ENCODE results near the gene RPS23. TPM values are rescaled to one million over a fixed set of nuclear protein-coding genes. Genes with fewer than 3 reads are reported as not detected.

RPS23 gene
- total RNA-seq, 1 experiment from 2014 or later, result 2,206 TPM

- TF ChIP-seq, protein P1, sequence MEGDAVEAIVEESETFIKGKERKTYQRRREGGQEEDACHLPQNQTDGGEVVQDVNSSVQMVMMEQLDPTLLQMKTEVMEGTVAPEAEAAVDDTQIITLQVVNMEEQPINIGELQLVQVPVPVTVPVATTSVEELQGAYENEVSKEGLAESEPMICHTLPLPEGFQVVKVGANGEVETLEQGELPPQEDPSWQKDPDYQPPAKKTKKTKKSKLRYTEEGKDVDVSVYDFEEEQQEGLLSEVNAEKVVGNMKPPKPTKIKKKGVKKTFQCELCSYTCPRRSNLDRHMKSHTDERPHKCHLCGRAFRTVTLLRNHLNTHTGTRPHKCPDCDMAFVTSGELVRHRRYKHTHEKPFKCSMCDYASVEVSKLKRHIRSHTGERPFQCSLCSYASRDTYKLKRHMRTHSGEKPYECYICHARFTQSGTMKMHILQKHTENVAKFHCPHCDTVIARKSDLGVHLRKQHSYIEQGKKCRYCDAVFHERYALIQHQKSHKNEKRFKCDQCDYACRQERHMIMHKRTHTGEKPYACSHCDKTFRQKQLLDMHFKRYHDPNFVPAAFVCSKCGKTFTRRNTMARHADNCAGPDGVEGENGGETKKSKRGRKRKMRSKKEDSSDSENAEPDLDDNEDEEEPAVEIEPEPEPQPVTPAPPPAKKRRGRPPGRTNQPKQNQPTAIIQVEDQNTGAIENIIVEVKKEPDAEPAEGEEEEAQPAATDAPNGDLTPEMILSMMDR (IDR thresholded peaks at IDR 0.05 in 2 of 3, conservative IDR thresholded peaks at IDR 0.05 in 1 of 3; ENCODE audit: borderline replicate concordance in 1 of 3, insufficient read depth in 1 of 3, low read depth in 2 of 3, low read length in 2 of 3), result peak; percentile 65 to 97 (median 87); a peak in 5 of 6 replicates
- TF ChIP-seq REST (IDR thresholded peaks at IDR 0.05; ENCODE audit: low read depth) (no peak), POLR2AphosphoS5 (IDR thresholded peaks at IDR 0.05; ENCODE audit: low read depth, low read length) (no peak), RAD21 (IDR thresholded peaks at IDR 0.05; ENCODE audit: low read depth) (peak; percentile 90)
- TF ChIP-seq, protein P2, sequence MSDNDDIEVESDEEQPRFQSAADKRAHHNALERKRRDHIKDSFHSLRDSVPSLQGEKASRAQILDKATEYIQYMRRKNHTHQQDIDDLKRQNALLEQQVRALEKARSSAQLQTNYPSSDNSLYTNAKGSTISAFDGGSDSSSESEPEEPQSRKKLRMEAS (IDR thresholded peaks at IDR 0.05), result no peak
- TF ChIP-seq, protein P3, sequence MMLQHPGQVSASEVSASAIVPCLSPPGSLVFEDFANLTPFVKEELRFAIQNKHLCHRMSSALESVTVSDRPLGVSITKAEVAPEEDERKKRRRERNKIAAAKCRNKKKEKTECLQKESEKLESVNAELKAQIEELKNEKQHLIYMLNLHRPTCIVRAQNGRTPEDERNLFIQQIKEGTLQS (IDR thresholded peaks at IDR 0.05), result no peak
- Histone ChIP-seq H3K4me3 (replicated peaks in 1 of 2; ENCODE audit: low read depth in 1 of 2, low read length in 2 of 2) (peak overlapping the region in 1 of 2 experiments; percentile 29; a peak in 1 of 4 replicates), H3K4me1 (ENCODE audit: control insufficient read depth in 1 of 2, insufficient read depth in 2 of 2, low read length in 2 of 2) (peaks cover 17 to 18% of the 10 kb centered on the region in 2 experiments), H3K9ac (ENCODE audit: low read length) (0 out of 2 replicates have a peak overlapping the region, but pooled peaks have one; percentile 1), H2AFZ (ENCODE audit: low read depth, low read length, poor library complexity, severe bottlenecking) (peak overlapping the region; percentile 5), H3K9me2 (ENCODE audit: insufficient read depth) (no peaks in the 10 kb centered on the region), H4K20me1 (ENCODE audit: insufficient read depth) (no peaks in the 10 kb centered on the region), H3K4me2 (ENCODE audit: low read length) (peak overlapping the region; percentile 61), H3K9me3 (ENCODE audit: control insufficient read depth in 1 of 2, insufficient read depth in 1 of 2, low read depth in 1 of 2, low read length in 2 of 2) (no peaks in the 10 kb centered on the region), H3K36me3 (ENCODE audit: control insufficient read depth in 1 of 2, insufficient read depth in 2 of 2, low read length in 2 of 2) (no peaks in the 10 kb centered on the region), H3K27me3 (ENCODE audit: insufficient read depth, low read length) (no peaks in the 10 kb centered on the region), H3K27ac (ENCODE audit: low read depth, low read length) (peak overlapping the region; percentile 53), H3K79me2 (ENCODE audit: insufficient read depth, low read length) (no peaks in the 10 kb centered on the region)
- no TSS peak for BruUV-seq (replicated peaks)
- CTCF ChIA-PET, result interaction anchor here (0.8 to 3.6 kb wide), 8 partner anchors 21 to 1297 kb away, joined by 3 to 16 read pairs (median 4); no protein-coding TSS in a partner anchor
- ATAC-seq (peak; percentile 80), DNase-seq (ENCODE audit: low read depth, low spot score) (peak; percentile 54)
- intact Hi-C loops (cut with micrococcal nuclease), result loop anchor here (1.0 to 10.0 kb wide), 2 partner anchors 1252 to 1402 kb away; no protein-coding TSS in a partner anchor
- POLR2A ChIA-PET, result no interaction called here
- RAD21 ChIA-PET (ENCODE audit: low non-redundant PET in 1 of 2, low total read pairs in 2 of 2, uncharacterized antibody in 2 of 2, unreplicated experiment in 2 of 2), result interaction anchor here in 1 of 2 experiments (0.7 kb wide), 1 partner anchor 205 kb away, joined by 3 read pairs; no protein-coding TSS in a partner anchor
Observed at GRCh38 chr5:82312373-82312856, 34.3 kb upstream of the RPS23 start.
